GM12891 (cell line): ENCODE measurements around the gene CERK.

ENCODE experiments used
- POLR2A ChIP-seq: IDR thresholded peaks from 2 replicates; pipeline ENCODE4 v1.6.1; 2011; ENCODE audit warnings: low read depth, low read length, control low read depth
- POLR2AphosphoS5 ChIP-seq: IDR thresholded peaks from 2 replicates; pipeline ENCODE4 v1.6.1; 2011; ENCODE audit warnings: low read depth, low read length, control low read depth

- TF ChIP-seq POLR2A (no peak), POLR2AphosphoS5 (no peak)
Measured at GRCh38 chr22:46737976-46738646, at the start of gene CERK.
